HepG2 (cell line): ENCODE data around the gene MIA3. TPM values are rescaled to one million over a fixed set of nuclear protein-coding genes. Genes with fewer than 3 reads are reported as not detected.
A peak's percentile ranks its signal among the peaks of the same experiment; 100 is the strongest.

Source experiments
- BRD4 ChIP-seq: sonication (generic); formaldehyde crosslinking; IDR thresholded peaks from 2 replicates; pipeline ENCODE4 v1.4.0; 2020; ENCODE audit warnings: missing genetic modification reagents
- NAIF1 ChIP-seq: sonication (generic); formaldehyde crosslinking; IDR thresholded peaks from 2 replicates; pipeline ENCODE4 v1.5.0; 2020; ENCODE audit warnings: mild to moderate bottlenecking, missing genetic modification reagents, borderline replicate concordance
- NFIC ChIP-seq: IDR thresholded peaks from 2 replicates; pipeline ENCODE4 v1.6.1; 2012; ENCODE audit warnings: mild to moderate bottlenecking, low read length, inconsistent platforms
- ONECUT2 ChIP-seq: sonication (generic); formaldehyde crosslinking; IDR thresholded peaks from 2 replicates; pipeline ENCODE4 v1.4.0; 2020; ENCODE audit warnings: missing genetic modification reagents
- PHF20 ChIP-seq: sonication (generic); formaldehyde crosslinking; IDR thresholded peaks from 2 replicates; pipeline ENCODE4 v1.5.0; 2020; ENCODE audit warnings: mild to moderate bottlenecking, missing genetic modification reagents
- PHF5A ChIP-seq: IDR thresholded peaks from one replicate; pipeline ENCODE4 v1.6.1; 2018; ENCODE audit warnings: low read depth, missing genetic modification reagents; ENCODE audit not compliant: unreplicated experiment
- PITX1 ChIP-seq: sonication (generic); formaldehyde crosslinking; IDR thresholded peaks from 2 replicates; pipeline ENCODE4 v1.5.1; 2020; ENCODE audit warnings: mild to moderate bottlenecking, missing genetic modification reagents
- PLRG1 ChIP-seq: fragments of 450-650 bp; conservative IDR thresholded peaks from 2 replicates; pipeline ENCODE4 v1.6.1; 2016
- SAP130 ChIP-seq: IDR thresholded peaks from 2 replicates; pipeline ENCODE4 v1.6.1; 2016; ENCODE audit warnings: low read depth
- ZFP91 ChIP-seq: sonication (generic); formaldehyde crosslinking; IDR thresholded peaks from 2 replicates; pipeline ENCODE4 v1.9.0; 2022; ENCODE audit warnings: missing genetic modification reagents, mild to moderate bottlenecking, borderline replicate concordance
- ZNF512 ChIP-seq: sonication (generic); formaldehyde crosslinking; IDR thresholded peaks from 2 replicates; pipeline ENCODE4 v1.4.0; 2020; ENCODE audit warnings: mild to moderate bottlenecking, missing genetic modification reagents
- polyA plus RNA-seq, 8 experiments: library from polyadenylated mRNA; depleted of rRNA in 3 of 8; stranded (reverse) in 7 of 8; unstranded in 1 of 8; fragments of >200 nt; fragmentation: Illumina TruSeq in 4 of 8; extraction: Trizol in 4 of 8; gene quantifications; 2 replicates each; pipeline versions ENCODE4 v1.2.1 to v1.2.3, GENCODE V29; 2011 to 2016; ENCODE audit warnings: low read depth in 4 of 8, missing spikeins in 1 of 8, mixed read lengths in 1 of 8; ENCODE audit not compliant: insufficient read depth in 1 of 8
- total RNA-seq, 5 experiments: library from RNA; depleted of rRNA; stranded (reverse); fragments of >200 nt; fragmentation: Illumina TruSeq; extraction: Trizol; gene quantifications; 2 replicates each; pipeline ENCODE4 v1.2.3, GENCODE V29; 2016; ENCODE audit warnings: low read depth in 1 of 5
- TF ChIP-seq, protein P1 (sequence below): sonication (generic); formaldehyde crosslinking; conservative IDR thresholded peaks from 2 replicates; pipeline ENCODE4 v1.8.0; 2022; ENCODE audit warnings: mild to moderate bottlenecking, moderate library complexity, missing genetic modification reagents
- TF ChIP-seq, protein P2 (sequence below): sonication (generic); formaldehyde crosslinking; IDR thresholded peaks from 2 replicates; pipeline ENCODE4 v1.5.0; 2020; ENCODE audit warnings: mild to moderate bottlenecking, missing genetic modification reagents
- TF ChIP-seq, protein P3 (sequence below): sonication (generic); formaldehyde crosslinking; IDR thresholded peaks from 2 replicates; pipeline ENCODE4 v1.5.0; 2020; ENCODE audit warnings: mild to moderate bottlenecking, missing genetic modification reagents, borderline replicate concordance
- TF ChIP-seq, protein P4 (sequence below): sonication (generic); formaldehyde crosslinking; IDR thresholded peaks from 2 replicates; pipeline ENCODE4 v1.8.0; 2023; ENCODE audit warnings: mild to moderate bottlenecking, missing genetic modification reagents

MIA3 gene
- total and polyA plus RNA-seq, 2 of the 13 experiments (the other 11 are each of a cell fraction or from before 2014, with no cell fraction given): 45.6 to 48.7 TPM

- TF ChIP-seq ONECUT2 (no peak), PHF5A (CRISPR knock-in tag) (no peak), PHF20 (peak; percentile 64), NAIF1 (CRISPR knock-in tag) (peak; percentile 72; the same call in 1 of the 2 replicates), SAP130 (CRISPR knock-in tag) (no peak), ZNF512 (CRISPR knock-in tag) (no peak), PLRG1 (no peak), NFIC (0 out of 2 replicates have a peak, but pooled peaks have one; percentile 26), BRD4 (CRISPR knock-in tag) (0 out of 2 replicates have a peak, but pooled peaks have one; percentile 42), ZFP91 (CRISPR knock-in tag) (peak; percentile 38; the same call in 1 of the 2 replicates), PITX1 (no peak)
- TF ChIP-seq, protein P1, sequence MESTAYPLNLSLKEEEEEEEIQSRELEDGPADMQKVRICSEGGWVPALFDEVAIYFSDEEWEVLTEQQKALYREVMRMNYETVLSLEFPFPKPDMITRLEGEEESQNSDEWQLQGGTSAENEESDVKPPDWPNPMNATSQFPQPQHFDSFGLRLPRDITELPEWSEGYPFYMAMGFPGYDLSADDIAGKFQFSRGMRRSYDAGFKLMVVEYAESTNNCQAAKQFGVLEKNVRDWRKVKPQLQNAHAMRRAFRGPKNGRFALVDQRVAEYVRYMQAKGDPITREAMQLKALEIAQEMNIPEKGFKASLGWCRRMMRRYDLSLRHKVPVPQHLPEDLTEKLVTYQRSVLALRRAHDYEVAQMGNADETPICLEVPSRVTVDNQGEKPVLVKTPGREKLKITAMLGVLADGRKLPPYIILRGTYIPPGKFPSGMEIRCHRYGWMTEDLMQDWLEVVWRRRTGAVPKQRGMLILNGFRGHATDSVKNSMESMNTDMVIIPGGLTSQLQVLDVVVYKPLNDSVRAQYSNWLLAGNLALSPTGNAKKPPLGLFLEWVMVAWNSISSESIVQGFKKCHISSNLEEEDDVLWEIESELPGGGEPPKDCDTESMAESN (CRISPR knock-in tag): no peak
- TF ChIP-seq, protein P2, sequence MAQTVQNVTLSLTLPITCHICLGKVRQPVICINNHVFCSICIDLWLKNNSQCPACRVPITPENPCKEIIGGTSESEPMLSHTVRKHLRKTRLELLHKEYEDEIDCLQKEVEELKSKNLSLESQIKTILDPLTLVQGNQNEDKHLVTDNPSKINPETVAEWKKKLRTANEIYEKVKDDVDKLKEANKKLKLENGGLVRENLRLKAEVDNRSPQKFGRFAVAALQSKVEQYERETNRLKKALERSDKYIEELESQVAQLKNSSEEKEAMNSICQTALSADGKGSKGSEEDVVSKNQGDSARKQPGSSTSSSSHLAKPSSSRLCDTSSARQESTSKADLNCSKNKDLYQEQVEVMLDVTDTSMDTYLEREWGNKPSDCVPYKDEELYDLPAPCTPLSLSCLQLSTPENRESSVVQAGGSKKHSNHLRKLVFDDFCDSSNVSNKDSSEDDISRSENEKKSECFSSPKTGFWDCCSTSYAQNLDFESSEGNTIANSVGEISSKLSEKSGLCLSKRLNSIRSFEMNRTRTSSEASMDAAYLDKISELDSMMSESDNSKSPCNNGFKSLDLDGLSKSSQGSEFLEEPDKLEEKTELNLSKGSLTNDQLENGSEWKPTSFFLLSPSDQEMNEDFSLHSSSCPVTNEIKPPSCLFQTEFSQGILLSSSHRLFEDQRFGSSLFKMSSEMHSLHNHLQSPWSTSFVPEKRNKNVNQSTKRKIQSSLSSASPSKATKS (CRISPR knock-in tag): 0 out of 2 replicates have a peak, but pooled peaks have one; percentile 70
- TF ChIP-seq, protein P3, sequence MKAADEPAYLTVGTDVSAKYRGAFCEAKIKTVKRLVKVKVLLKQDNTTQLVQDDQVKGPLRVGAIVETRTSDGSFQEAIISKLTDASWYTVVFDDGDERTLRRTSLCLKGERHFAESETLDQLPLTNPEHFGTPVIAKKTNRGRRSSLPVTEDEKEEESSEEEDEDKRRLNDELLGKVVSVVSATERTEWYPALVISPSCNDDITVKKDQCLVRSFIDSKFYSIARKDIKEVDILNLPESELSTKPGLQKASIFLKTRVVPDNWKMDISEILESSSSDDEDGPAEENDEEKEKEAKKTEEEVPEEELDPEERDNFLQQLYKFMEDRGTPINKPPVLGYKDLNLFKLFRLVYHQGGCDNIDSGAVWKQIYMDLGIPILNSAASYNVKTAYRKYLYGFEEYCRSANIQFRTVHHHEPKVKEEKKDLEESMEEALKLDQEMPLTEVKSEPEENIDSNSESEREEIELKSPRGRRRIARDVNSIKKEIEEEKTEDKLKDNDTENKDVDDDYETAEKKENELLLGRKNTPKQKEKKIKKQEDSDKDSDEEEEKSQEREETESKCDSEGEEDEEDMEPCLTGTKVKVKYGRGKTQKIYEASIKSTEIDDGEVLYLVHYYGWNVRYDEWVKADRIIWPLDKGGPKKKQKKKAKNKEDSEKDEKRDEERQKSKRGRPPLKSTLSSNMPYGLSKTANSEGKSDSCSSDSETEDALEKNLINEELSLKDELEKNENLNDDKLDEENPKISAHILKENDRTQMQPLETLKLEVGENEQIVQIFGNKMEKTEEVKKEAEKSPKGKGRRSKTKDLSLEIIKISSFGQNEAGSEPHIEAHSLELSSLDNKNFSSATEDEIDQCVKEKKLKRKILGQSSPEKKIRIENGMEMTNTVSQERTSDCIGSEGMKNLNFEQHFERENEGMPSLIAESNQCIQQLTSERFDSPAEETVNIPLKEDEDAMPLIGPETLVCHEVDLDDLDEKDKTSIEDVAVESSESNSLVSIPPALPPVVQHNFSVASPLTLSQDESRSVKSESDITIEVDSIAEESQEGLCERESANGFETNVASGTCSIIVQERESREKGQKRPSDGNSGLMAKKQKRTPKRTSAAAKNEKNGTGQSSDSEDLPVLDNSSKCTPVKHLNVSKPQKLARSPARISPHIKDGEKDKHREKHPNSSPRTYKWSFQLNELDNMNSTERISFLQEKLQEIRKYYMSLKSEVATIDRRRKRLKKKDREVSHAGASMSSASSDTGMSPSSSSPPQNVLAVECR (CRISPR knock-in tag): 0 out of 2 replicates have a peak, but pooled peaks have one; percentile 43
- TF ChIP-seq, protein P4, sequence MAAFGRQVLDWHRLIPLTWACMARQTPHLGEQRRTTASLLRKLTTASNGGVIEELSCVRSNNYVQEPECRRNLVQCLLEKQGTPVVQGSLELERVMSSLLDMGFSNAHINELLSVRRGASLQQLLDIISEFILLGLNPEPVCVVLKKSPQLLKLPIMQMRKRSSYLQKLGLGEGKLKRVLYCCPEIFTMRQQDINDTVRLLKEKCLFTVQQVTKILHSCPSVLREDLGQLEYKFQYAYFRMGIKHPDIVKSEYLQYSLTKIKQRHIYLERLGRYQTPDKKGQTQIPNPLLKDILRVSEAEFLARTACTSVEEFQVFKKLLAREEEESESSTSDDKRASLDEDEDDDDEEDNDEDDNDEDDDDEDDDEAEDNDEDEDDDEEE (CRISPR knock-in tag): 0 out of 2 replicates have a peak, but pooled peaks have one; percentile 15
These were observed 94.6 kb downstream of the MIA3 start, which contains the start of the genes AIDA and BROX (continued) for GRCh38 chr1:222712253-222713090.
